Midbrain (tissue), 1 donor: ENCODE results near the gene PRC1.
A peak's percentile ranks its signal among the peaks of the same experiment; 100 is the strongest.

Source experiments
- DNase-seq: peaks from one replicate; lab custom pipeline; 2025; lab: John Stamatoyannopoulos, UW

Gene PRC1

GRCh38 chr15:90989040-90989768 lies 5.1 kb downstream of the PRC1 start:
- no peak for DNase-seq

- no peak for DNase-seq
Measured at GRCh38 chr15:90988296-90988695, 6.0 kb downstream of the PRC1 start.

GRCh38 chr15:90987561-90988141 lies 6.7 kb downstream of the PRC1 start:
- DNase-seq, result no peak

- no peak for DNase-seq
Measured at GRCh38 chr15:90986790-90987507, 7.4 kb downstream of the PRC1 start.

GRCh38 chr15:90982135-90982534 lies 12.2 kb downstream of the PRC1 start:
- no peak for DNase-seq

- no peak for DNase-seq
Measured at GRCh38 chr15:90981681-90982080, 12.7 kb downstream of the PRC1 start.

GRCh38 chr15:90979582-90979981 lies 14.8 kb downstream of the PRC1 start:
- DNase-seq, result no peak

GRCh38 chr15:90974216-90974615 lies 20.1 kb downstream of the PRC1 start:
- no peak for DNase-seq

- no peak for DNase-seq
Measured at GRCh38 chr15:90972133-90972532, 22.2 kb downstream of the PRC1 start.

- no peak for DNase-seq
Measured at GRCh38 chr15:90970274-90970673, 24.1 kb downstream of the PRC1 start.

- DNase-seq, result no peak
Measured at GRCh38 chr15:90968434-90968833, 25.9 kb downstream of the PRC1 start.

GRCh38 chr15:90967206-90967605 lies 27.1 kb downstream of the PRC1 start:
- no peak for DNase-seq

- no peak for DNase-seq
Measured at GRCh38 chr15:90966262-90966661, 28.1 kb downstream of the PRC1 start.

GRCh38 chr15:90962021-90962420 lies 32.3 kb downstream of the PRC1 start:
- no peak for DNase-seq

- no peak for DNase-seq
Measured at GRCh38 chr15:90960298-90961091, 33.8 kb downstream of the PRC1 start.

GRCh38 chr15:90959894-90960293 lies 34.4 kb downstream of the PRC1 start:
- DNase-seq, result peak; percentile 53

- DNase-seq, result no peak
Measured at GRCh38 chr15:90959028-90959595, 35.2 kb downstream of the PRC1 start.

GRCh38 chr15:90957791-90958190 lies 36.5 kb downstream of the PRC1 start:
- DNase-seq, result no peak

GRCh38 chr15:90957031-90957790 lies 37.1 kb downstream of the PRC1 start:
- DNase-seq, result peak; percentile 42

GRCh38 chr15:90956274-90957030 lies 37.9 kb downstream of the PRC1 start:
- peak; percentile 73 for DNase-seq
